NCI-H146 treated with DMSO at 0.1 percent for 48 hours (cell line): ENCODE measurements around the gene RFX5.

Experiments
- DNase-seq: peaks from one replicate; lab custom pipeline; 2025; ENCODE audit not compliant: unreplicated experiment; lab: John Stamatoyannopoulos, UW

RFX5 gene

DNA sequence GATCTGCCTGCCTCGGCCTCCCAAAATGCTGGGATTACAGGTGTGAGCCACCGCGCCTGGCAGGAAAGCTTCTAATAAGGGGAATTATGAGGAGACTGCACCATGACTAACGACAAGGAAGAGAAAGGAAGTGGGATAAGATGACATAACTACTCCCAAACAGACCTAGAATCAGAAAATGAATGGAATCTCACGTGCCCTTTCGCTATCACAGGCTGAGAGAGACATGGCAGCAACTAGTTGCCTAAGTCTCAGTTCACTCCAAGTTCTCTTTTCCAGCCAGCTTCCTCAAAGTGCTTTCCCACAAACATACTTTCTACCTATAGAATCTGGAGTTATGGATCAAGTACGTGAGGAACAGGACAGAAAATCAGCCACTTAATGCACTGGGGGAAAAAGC is 21.8 kb downstream of the RFX5 start:
- DNase-seq: no peak

- no peak for DNase-seq
Observed at GRCh38 chr1:151324390-151324930, 22.6 kb downstream of the RFX5 start.

- DNase-seq: no peak
Observed at GRCh38 chr1:151318975-151319374, 28.1 kb downstream of the RFX5 start.

DNA sequence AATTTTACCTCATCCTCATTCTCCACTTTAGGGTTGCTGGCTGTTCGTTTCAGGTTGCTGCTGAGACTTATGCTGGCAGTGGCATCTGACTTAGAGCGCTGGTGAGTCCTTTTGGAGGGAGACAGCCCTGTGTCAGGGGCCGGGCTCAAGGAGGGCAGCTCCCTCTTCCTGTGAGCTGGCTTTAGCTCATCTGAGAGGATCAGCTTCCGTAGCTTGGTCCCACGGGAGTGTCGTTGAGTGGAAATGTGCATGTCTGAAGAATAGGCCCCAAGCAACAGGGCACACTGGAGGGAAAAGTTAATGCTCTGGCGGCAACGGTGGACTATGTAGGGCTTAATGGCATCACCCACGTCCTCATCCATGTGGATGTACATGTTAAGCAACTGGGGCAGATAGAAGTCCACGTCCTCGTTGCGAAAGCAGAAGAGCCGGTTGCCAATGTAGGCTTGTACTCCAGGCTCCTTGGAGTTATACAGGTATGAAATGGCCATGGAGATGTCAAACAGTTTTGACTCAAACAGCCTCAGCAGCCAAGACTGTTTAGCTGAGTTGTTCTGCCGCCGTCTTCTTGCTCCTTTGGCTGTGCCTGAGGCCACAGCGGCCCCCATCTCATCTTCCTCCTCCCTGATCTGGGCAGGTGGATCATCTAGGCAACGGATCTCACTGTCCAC is 31.4 kb downstream of the RFX5 start:
- DNase-seq: no peak

DNA sequence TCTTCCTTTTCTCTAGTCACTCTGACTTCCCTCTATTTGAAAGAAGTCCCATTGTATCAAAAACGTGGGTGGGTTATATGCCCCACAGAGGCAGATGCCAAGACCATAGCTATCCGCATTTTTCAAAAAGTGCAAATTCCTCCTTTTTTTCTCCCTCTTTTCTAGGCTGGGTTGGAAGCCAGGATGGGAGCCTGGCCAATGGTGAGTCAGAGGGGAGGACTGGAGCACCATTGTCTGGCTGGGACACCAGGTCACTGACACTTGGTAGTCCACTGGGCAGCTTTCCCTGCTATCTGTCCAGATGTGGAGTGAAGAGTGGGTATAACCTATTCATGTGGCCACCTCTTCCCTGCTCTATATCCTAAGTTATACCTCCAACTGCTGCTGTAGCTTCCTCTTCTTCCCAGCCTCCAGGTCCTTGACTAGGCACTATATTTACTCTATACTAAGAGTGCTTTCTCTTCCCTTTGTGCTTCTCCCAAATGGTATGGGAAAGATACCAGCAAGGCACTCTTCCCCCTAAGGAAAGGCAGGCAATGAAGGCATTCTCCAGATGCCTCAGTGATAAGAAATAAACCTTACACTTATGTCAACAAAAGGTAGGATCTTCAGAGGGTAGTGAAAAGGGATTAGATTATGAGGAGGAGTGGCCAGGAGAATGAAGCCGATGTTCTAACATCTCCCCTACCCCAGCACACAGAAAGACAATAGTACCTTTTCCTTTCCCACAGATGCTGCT is 32.7 kb downstream of the RFX5 start:
- DNase-seq: no peak

GRCh38 chr1:151313501-151313900 is 33.6 kb downstream of the RFX5 start:
- DNase-seq: no peak

- no peak for DNase-seq
Observed at GRCh38 chr1:151312826-151313225, 34.2 kb downstream of the RFX5 start.

DNA sequence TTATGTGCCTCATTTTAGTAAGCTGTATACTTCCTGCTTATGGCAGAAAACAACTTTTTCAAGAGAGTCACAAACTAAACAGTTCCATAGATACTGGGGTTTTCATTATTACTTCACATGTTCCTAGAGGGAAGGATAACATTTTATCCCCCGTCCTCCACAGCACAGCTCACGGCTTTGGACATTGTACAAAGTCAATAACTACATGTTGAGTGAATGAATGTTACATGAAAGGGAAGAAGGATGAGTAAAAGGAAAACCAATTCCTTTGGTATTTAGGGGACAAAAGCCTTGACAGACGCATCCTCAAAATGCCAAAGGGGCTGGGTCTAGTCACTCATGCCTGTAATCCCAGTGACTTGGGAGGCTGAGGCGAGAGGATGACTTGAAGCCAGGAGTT is 34.6 kb downstream of the RFX5 start:
- DNase-seq: no peak

- DNase-seq: no peak
Observed at GRCh38 chr1:151311589-151312331, 35.3 kb downstream of the RFX5 start.

DNA sequence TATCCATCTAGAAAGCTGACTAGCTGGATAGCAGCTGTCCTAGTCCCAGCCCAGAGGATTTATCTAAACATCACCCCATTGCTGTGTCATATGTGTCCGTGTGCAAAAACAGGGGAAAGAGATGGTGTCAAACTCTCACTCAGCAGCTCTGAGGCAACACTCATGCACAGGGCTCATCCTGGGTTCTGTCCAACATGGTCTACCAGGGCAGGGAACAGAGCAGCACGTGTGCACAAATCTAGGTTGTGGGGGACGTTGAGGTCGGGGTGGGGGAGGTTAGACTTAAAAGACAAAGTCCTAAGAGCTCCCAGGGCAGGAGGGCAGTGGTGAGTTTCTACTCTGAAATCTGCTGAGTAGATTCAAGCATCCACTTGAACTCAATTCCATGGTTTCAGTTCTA is 36.0 kb downstream of the RFX5 start:
- no peak for DNase-seq

DNA sequence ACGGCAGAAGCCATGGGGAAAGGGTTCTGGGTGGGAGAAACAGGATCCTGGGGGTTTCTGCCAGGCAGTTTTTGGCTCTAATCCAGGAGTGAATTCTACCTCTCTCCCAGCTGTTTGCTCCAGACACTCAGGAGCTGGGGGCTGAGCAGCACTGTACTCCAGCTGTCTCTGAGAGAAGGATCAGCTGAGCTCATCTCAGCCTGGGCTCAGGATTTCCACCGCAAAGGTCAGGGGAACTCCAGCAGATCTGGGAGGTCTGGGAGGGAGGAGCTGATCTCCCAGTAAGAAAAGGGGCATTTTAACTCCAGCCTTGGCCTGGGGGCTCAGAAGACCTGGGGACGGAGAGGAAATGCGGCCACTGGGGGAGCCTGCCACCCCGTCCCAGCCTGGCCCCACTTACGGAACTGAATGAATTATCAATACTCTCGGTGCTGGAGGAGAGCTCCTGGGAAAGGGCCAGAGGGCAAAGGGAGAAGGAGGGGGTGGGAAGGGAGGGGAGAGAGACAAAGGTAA is 37.2 kb downstream of the RFX5 start:
- no peak for DNase-seq

GRCh38 chr1:151294742-151295462 is 52.1 kb downstream of the RFX5 start:
- no peak for DNase-seq

DNA sequence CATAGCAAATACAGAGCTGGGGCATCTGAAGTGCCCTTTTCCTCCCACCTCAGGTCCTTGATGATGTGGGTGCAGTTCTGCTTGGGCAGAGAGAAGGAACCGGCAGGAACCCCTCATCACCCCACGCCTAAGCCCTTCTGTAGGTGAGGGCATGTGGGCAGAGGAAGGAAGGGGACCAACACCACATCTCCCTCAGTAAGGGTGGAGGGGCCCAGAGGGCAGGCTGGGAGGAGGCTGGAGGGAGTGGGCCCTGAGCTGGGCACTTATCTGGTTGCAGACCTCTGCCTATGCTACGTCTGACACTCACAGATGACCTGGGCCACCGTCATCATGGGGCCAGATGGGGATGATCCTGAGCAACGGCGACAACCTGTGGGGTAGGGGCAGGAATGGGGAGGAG is 54.0 kb downstream of the RFX5 start:
- no peak for DNase-seq

GRCh38 chr1:151292207-151293030 is 54.6 kb downstream of the RFX5 start:
- DNase-seq: no peak

- no peak for DNase-seq
Observed at GRCh38 chr1:151290709-151291303, 56.2 kb downstream of the RFX5 start.
